MM.1S (cell line): ENCODE measurements around the gene INPP4B.

Source experiments
- DNase-seq: peaks from one replicate; pipeline ENCODE4 v3.0.0-alpha.2; 2015
- H2AFZ ChIP-seq: fragments of 300-600 bp; sonication (generic); 2 replicates; pipeline ENCODE4 v1.6.0; 2016; ENCODE audit warnings: antibody characterized with exemption, low read length
- H3F3A ChIP-seq: fragments of 300-600 bp; sonication (generic); 2 replicates; pipeline ENCODE4 v1.6.1; 2016; ENCODE audit warnings: mild to moderate bottlenecking, antibody characterized with exemption, low read length, moderate library complexity, mixed read lengths; ENCODE audit not compliant: insufficient read depth
- H3K27ac ChIP-seq: fragments of 300-600 bp; sonication (generic); 2 replicates; pipeline ENCODE4 v1.5.1; 2016; ENCODE audit warnings: mild to moderate bottlenecking, low read length
- H3K27me3 ChIP-seq: fragments of 300-600 bp; sonication (generic); replicated peaks from 2 replicates; pipeline ENCODE4 v1.6.0; 2016; ENCODE audit warnings: low read length; ENCODE audit not compliant: insufficient read depth
- H3K36me3 ChIP-seq: fragments of 300-600 bp; sonication (generic); replicated peaks from 2 replicates; pipeline ENCODE4 v1.6.1; 2016; ENCODE audit warnings: mild to moderate bottlenecking, low read length, mixed read lengths; ENCODE audit not compliant: insufficient read depth
- H3K4me1 ChIP-seq: fragments of 300-600 bp; sonication (generic); 2 replicates; pipeline ENCODE4 v1.6.1; 2016; ENCODE audit warnings: low read length, mixed read lengths
- H3K4me2 ChIP-seq: fragments of 300-600 bp; sonication (generic); 2 replicates; pipeline ENCODE4 v1.6.0; 2016; ENCODE audit warnings: low read depth, low read length
- H3K4me3 ChIP-seq: fragments of 300-600 bp; sonication (generic); 2 replicates; pipeline ENCODE4 v1.5.1; 2016; ENCODE audit warnings: low read length, mixed read lengths
- H3K79me2 ChIP-seq: fragments of 300-600 bp; sonication (generic); 2 replicates; pipeline ENCODE4 v1.6.1; 2016; ENCODE audit warnings: mixed run types, low read length, mixed read lengths
- H3K9ac ChIP-seq: fragments of 300-600 bp; sonication (generic); 2 replicates; pipeline ENCODE4 v1.6.1; 2016; ENCODE audit warnings: low read length, mixed read lengths
- H3K9me2 ChIP-seq: fragments of 300-600 bp; sonication (generic); replicated peaks from 2 replicates; pipeline ENCODE4 v1.6.1; 2016; ENCODE audit warnings: mild to moderate bottlenecking, low read length, mixed read lengths; ENCODE audit not compliant: insufficient read depth
- H3K9me3 ChIP-seq: fragments of 300-600 bp; sonication (generic); replicated peaks from 2 replicates; pipeline ENCODE4 v1.6.1; 2016; ENCODE audit warnings: mild to moderate bottlenecking, low read length, mixed read lengths; ENCODE audit not compliant: insufficient read depth
- H4K20me1 ChIP-seq: fragments of 300-600 bp; sonication (generic); 2 replicates; pipeline ENCODE4 v1.6.1; 2016; ENCODE audit warnings: mild to moderate bottlenecking, low read length, moderate library complexity, mixed read lengths; ENCODE audit not compliant: insufficient read depth
- CTCF ChIP-seq: fragments of 300-600 bp; sonication (generic); IDR thresholded peaks from 2 replicates; pipeline ENCODE4 v1.5.1; 2016; ENCODE audit warnings: antibody characterized with exemption, low read length, mixed read lengths
- EZH2 ChIP-seq: fragments of 300-600 bp; sonication (generic); optimal IDR thresholded peaks from 2 replicates; pipeline ENCODE3; 2017; ENCODE audit warnings: low read depth, mild to moderate bottlenecking, antibody characterized with exemption, low read length, mixed read lengths
- EZH2phosphoT487 ChIP-seq: fragments of 300-600 bp; sonication (generic); IDR thresholded peaks from 2 replicates; pipeline ENCODE4 v1.6.1; 2018; ENCODE audit warnings: antibody characterized with exemption, low read length

INPP4B gene

GRCh38 chr4:142354041-142354440, 492.1 kb downstream of the INPP4B start:
- H3K4me1 ChIP-seq, result no peaks in the 10 kb centered on the region

GRCh38 chr4:142353149-142353738, 492.9 kb downstream of the INPP4B start:
- Histone ChIP-seq H3F3A (no peaks in the 10 kb centered on the region), H4K20me1 (no peaks in the 10 kb centered on the region), H3K27me3 (no peaks in the 10 kb centered on the region), H3K79me2 (no peaks in the 10 kb centered on the region), H3K27ac (no peak overlapping the region), H3K9me3 (no peaks in the 10 kb centered on the region), H3K36me3 (no peaks in the 10 kb centered on the region), H3K4me3 (no peak overlapping the region), H3K4me1 (no peaks in the 10 kb centered on the region), H3K9ac (no peak overlapping the region), H2AFZ (no peak overlapping the region), H3K9me2 (no peaks in the 10 kb centered on the region), H3K4me2 (no peak overlapping the region)
- DNase-seq, result peak; percentile 41
- TF ChIP-seq EZH2phosphoT487, result no peak
- TF ChIP-seq CTCF, result peak; percentile 87

More at GRCh38 chr4:142354041-142354440, 492.1 kb downstream of the INPP4B start:
- no peak overlapping the region for H3K4me3 ChIP-seq
- no peaks in the 10 kb centered on the region for H4K20me1 ChIP-seq
- H3K27me3 ChIP-seq, result no peaks in the 10 kb centered on the region
- no peak overlapping the region for H3K27ac ChIP-seq
- no peaks in the 10 kb centered on the region for H3K9me2 ChIP-seq
- H3K9ac ChIP-seq, result no peak overlapping the region
- no peaks in the 10 kb centered on the region for H3K36me3 ChIP-seq
- no peak for DNase-seq
- no peak overlapping the region for H3K4me2 ChIP-seq
- no peaks in the 10 kb centered on the region for H3F3A ChIP-seq
- no peaks in the 10 kb centered on the region for H3K9me3 ChIP-seq
- H3K79me2 ChIP-seq, result no peaks in the 10 kb centered on the region
- no peak for TF ChIP-seq CTCF
- no peak for TF ChIP-seq EZH2phosphoT487
- no peak for TF ChIP-seq EZH2
- no peak overlapping the region for H2AFZ ChIP-seq

GRCh38 chr4:142352712-142353111, 493.4 kb downstream of the INPP4B start:
- H3K4me2 ChIP-seq, result no peak overlapping the region
- H3K4me3 ChIP-seq, result no peak overlapping the region
- no peaks in the 10 kb centered on the region for H3K27me3 ChIP-seq
- H3K9ac ChIP-seq, result no peak overlapping the region
- H3K4me1 ChIP-seq, result no peaks in the 10 kb centered on the region
- H3F3A ChIP-seq, result no peaks in the 10 kb centered on the region
- no peaks in the 10 kb centered on the region for H3K36me3 ChIP-seq
- no peaks in the 10 kb centered on the region for H3K9me2 ChIP-seq
- H4K20me1 ChIP-seq, result no peaks in the 10 kb centered on the region
- no peak overlapping the region for H2AFZ ChIP-seq
- no peaks in the 10 kb centered on the region for H3K9me3 ChIP-seq
- H3K27ac ChIP-seq, result no peak overlapping the region
- no peak for DNase-seq
- H3K79me2 ChIP-seq, result no peaks in the 10 kb centered on the region
- TF ChIP-seq EZH2phosphoT487 (no peak), CTCF (no peak), EZH2 (no peak)
